Stimulated activated CD4-positive, alpha-beta T cell treated with anti-CD3 and anti-CD28 coated beads, Interleukin-1b, Interleukin-23, amount 100 ng/mL, for 48 hours (primary cell): ENCODE data around the gene USO1.
A peak's percentile ranks its signal among the peaks of the same experiment; 100 is the strongest.
"Not testable (repeated sequence)": the region's sequence is repeated elsewhere in the genome, so short reads cannot be mapped to it uniquely, and the experiment has no call there.

Experiments
- DNase-seq: peaks from one replicate; pipeline ENCODE4 v3.0.0-alpha.2; 2020

Gene USO1

GRCh38 chr4:75714011-75714410 lies 10.4 kb upstream of the USO1 start:
- no peak for DNase-seq

GRCh38 chr4:75714704-75715103 lies 9.7 kb upstream of the USO1 start:
- DNase-seq, result no peak

GRCh38 chr4:75715105-75715799 lies 9.1 kb upstream of the USO1 start:
- DNase-seq, result no peak

- not testable (repeated sequence) for DNase-seq
Observed at GRCh38 chr4:75716054-75716453, 8.3 kb upstream of the USO1 start.

GRCh38 chr4:75717408-75717807 lies 7.0 kb upstream of the USO1 start:
- no peak for DNase-seq

- DNase-seq, result no peak
Observed at GRCh38 chr4:75718529-75718928, 5.8 kb upstream of the USO1 start.

- no peak for DNase-seq
Observed at GRCh38 chr4:75722417-75722816, 2.0 kb upstream of the USO1 start.

- no peak for DNase-seq
Observed at GRCh38 chr4:75723163-75724065, 963 bp upstream of the USO1 start.

GRCh38 chr4:75724867-75725724 lies 719 bp downstream of the USO1 start:
- DNase-seq, result peak; percentile 62

- DNase-seq, result not testable (repeated sequence)
Observed at GRCh38 chr4:75725942-75726538, 1.7 kb downstream of the USO1 start.

- no peak for DNase-seq
Observed at GRCh38 chr4:75726577-75726976, 2.2 kb downstream of the USO1 start.

- DNase-seq, result no peak
Observed at GRCh38 chr4:75727073-75727472, 2.7 kb downstream of the USO1 start.

- no peak for DNase-seq
Observed at GRCh38 chr4:75729836-75730235, 5.5 kb downstream of the USO1 start.

- no peak for DNase-seq
Observed at GRCh38 chr4:75733369-75733768, 9.0 kb downstream of the USO1 start.

- no peak for DNase-seq
Observed at GRCh38 chr4:75735525-75735924, 11.1 kb downstream of the USO1 start.

- DNase-seq, result no peak
Observed at GRCh38 chr4:75736862-75737261, 12.5 kb downstream of the USO1 start.

GRCh38 chr4:75737398-75737797 lies 13.0 kb downstream of the USO1 start:
- no peak for DNase-seq

GRCh38 chr4:75741027-75741426 lies 16.6 kb downstream of the USO1 start:
- DNase-seq, result no peak

GRCh38 chr4:75742451-75742850 lies 18.1 kb downstream of the USO1 start:
- DNase-seq, result no peak

GRCh38 chr4:75745161-75745560 lies 20.8 kb downstream of the USO1 start:
- DNase-seq, result no peak

- no peak for DNase-seq
Observed at GRCh38 chr4:75745721-75746199, 21.4 kb downstream of the USO1 start.

GRCh38 chr4:75752637-75753036 lies 28.3 kb downstream of the USO1 start:
- DNase-seq, result no peak

- DNase-seq, result no peak
Observed at GRCh38 chr4:75769036-75769435, 44.7 kb downstream of the USO1 start.
